Measurements from ENCODE around the gene HAGH. TPM values are rescaled to one million over a fixed set of nuclear protein-coding genes. Genes with fewer than 3 reads are reported as not detected.

HAGH gene
- total and polyA plus RNA-seq, 4 donors, result 51.2 to 99.7 (median 80.2) TPM

- H3K27me3 ChIP-seq (ENCODE audit: control insufficient read depth in 3 of 3, insufficient read depth in 3 of 3, low read length in 2 of 3), result no peaks in the 10 kb centered on the region
- peaks cover 0 to 28% (median 0%) of the 10 kb centered on the region in 5 donors for H3K4me1 ChIP-seq (ENCODE audit: control insufficient read depth in 5 of 5, insufficient read depth in 5 of 5, low read length in 5 of 5)
- H3K27ac ChIP-seq (ENCODE audit: low read depth in 1 of 2, low read length in 1 of 2), result peak overlapping the region; percentile 90 to 94
- peak overlapping the region; percentile 75 for H3K4me3 ChIP-seq
- ATAC-seq (ENCODE audit: insufficient read depth, low FRiP score) (no peak), DNase-seq (no peak)
- H3K9me3 ChIP-seq (ENCODE audit: control insufficient read depth in 4 of 4, insufficient read depth in 3 of 4, low read length in 3 of 4), result no peaks in the 10 kb centered on the region
- WGBS, 2 donors, result 12 to 15% methylated on average over 41 to 45 of the region's 45 CpGs
- H3K9ac ChIP-seq (ENCODE audit: insufficient read depth in 1 of 2, low read length in 2 of 2), result peak overlapping the region in 1 of 2 donors; percentile 28
- peaks cover 4 to 36% (median 6%) of the 10 kb centered on the region in 4 donors for H3K36me3 ChIP-seq (ENCODE audit: control insufficient read depth in 4 of 4, insufficient read depth in 4 of 4, low read length in 4 of 4)
- no peak for TF ChIP-seq CTCF (IDR thresholded peaks at IDR 0.05; ENCODE audit: control extremely low read depth, extremely low read depth)
Measured at GRCh38 chr16:1773703-1774447, 52.8 kb downstream of the HAGH start.

GRCh38 chr16:1772908-1773702, 53.5 kb downstream of the HAGH start, which contains the start of gene MRPS34:
MRPS34 (minus strand) TSS chr16:1773134; CDS start chr16:1773119, 15 bp downstream.
- 0 to 1% methylated on average over 62 to 108 of the region's 108 CpGs for WGBS, 2 donors

GRCh38 chr16:1772362-1772907, 54.2 kb downstream of the HAGH start, which contains the start of gene EME2:
EME2 (plus strand) TSS chr16:1772810; CDS start chr16:1773228, 418 bp downstream.
- Histone ChIP-seq H3K36me3 (ENCODE audit: control insufficient read depth in 4 of 4, insufficient read depth in 4 of 4, low read length in 4 of 4) (peaks cover 4 to 41% (median 7%) of the 10 kb centered on the region in 4 donors), H3K4me3 (peak within 1 kb of the TSS; percentile 95), H3K27me3 (ENCODE audit: control insufficient read depth in 3 of 3, insufficient read depth in 3 of 3, low read length in 2 of 3) (no peaks in the 10 kb centered on the region), H3K27ac (ENCODE audit: low read depth in 1 of 2, low read length in 1 of 2) (peak within 1 kb of the TSS; percentile 90 to 94), H3K4me1 (ENCODE audit: control insufficient read depth in 5 of 5, insufficient read depth in 5 of 5, low read length in 5 of 5) (peaks cover 0 to 28% (median 0%) of the 10 kb centered on the region in 5 donors), H3K9ac (ENCODE audit: insufficient read depth in 1 of 2, low read length in 2 of 2) (peak within 1 kb of the TSS in 1 of 2 donors; percentile 11), H3K9me3 (ENCODE audit: control insufficient read depth in 4 of 4, insufficient read depth in 3 of 4, low read length in 3 of 4) (no peaks in the 10 kb centered on the region)
- WGBS, 2 donors, result 1 to 2% methylated on average over 48 to 53 of the region's 53 CpGs
- ATAC-seq (ENCODE audit: insufficient read depth, low FRiP score), result no peak
- DNase-seq, result no peak
- no peak for TF ChIP-seq CTCF (IDR thresholded peaks at IDR 0.05; ENCODE audit: control extremely low read depth, extremely low read depth)

More at GRCh38 chr16:1772908-1773702, 53.5 kb downstream of the HAGH start, which contains the start of gene MRPS34:
- peak; percentile 85 for ATAC-seq (ENCODE audit: insufficient read depth, low FRiP score)
- DNase-seq, result peak; percentile 83 to 91 (median 87)
- TF ChIP-seq CTCF (IDR thresholded peaks at IDR 0.05; ENCODE audit: control extremely low read depth, extremely low read depth), result peak; percentile 47
- H3K9me3 ChIP-seq (ENCODE audit: control insufficient read depth in 4 of 4, insufficient read depth in 3 of 4, low read length in 3 of 4), result no peaks in the 10 kb centered on the region
- H3K27ac ChIP-seq (ENCODE audit: low read depth in 1 of 2, low read length in 1 of 2), result peak within 1 kb of the TSS; percentile 90 to 94
- peaks cover 4 to 41% (median 6%) of the 10 kb centered on the region in 4 donors for H3K36me3 ChIP-seq (ENCODE audit: control insufficient read depth in 4 of 4, insufficient read depth in 4 of 4, low read length in 4 of 4)
- peak within 1 kb of the TSS; percentile 95 for H3K4me3 ChIP-seq
- H3K9ac ChIP-seq (ENCODE audit: insufficient read depth in 1 of 2, low read length in 2 of 2), result peak within 1 kb of the TSS; percentile 11 to 28
- no peaks in the 10 kb centered on the region for H3K27me3 ChIP-seq (ENCODE audit: control insufficient read depth in 3 of 3, insufficient read depth in 3 of 3, low read length in 2 of 3)
- peaks cover 0 to 28% (median 0%) of the 10 kb centered on the region in 5 donors for H3K4me1 ChIP-seq (ENCODE audit: control insufficient read depth in 5 of 5, insufficient read depth in 5 of 5, low read length in 5 of 5)

Measured in lung (tissue), 12 donors.